Smooth muscle cell (in vitro differentiated cells): ENCODE data around the gene MELK. TPM values are rescaled to one million over a fixed set of nuclear protein-coding genes. Genes with fewer than 3 reads are reported as not detected.

ENCODE experiments used
- DNase-seq: peaks from one replicate; lab custom pipeline; 2025; ENCODE audit not compliant: unreplicated experiment; lab: John Stamatoyannopoulos, UW
- H2AFZ ChIP-seq: fragments of 200-600 bp; sonication (generic); 2 replicates; pipeline ENCODE4 v1.6.0; 2016; ENCODE audit warnings: antibody characterized with exemption, low read depth, mild to moderate bottlenecking
- H3F3A ChIP-seq: fragments of 200-600 bp; sonication (generic); 2 replicates; pipeline ENCODE4 v1.6.0; 2017; ENCODE audit warnings: antibody characterized with exemption, low read depth
- H3K27ac ChIP-seq: fragments of 200-600 bp; sonication (generic); 2 replicates; pipeline ENCODE4 v1.5.1; 2016; ENCODE audit warnings: low read depth, mild to moderate bottlenecking
- H3K27me3 ChIP-seq: fragments of 200-600 bp; sonication (generic); 2 replicates; pipeline ENCODE4 v1.6.1; 2016; ENCODE audit warnings: low read depth, mild to moderate bottlenecking
- H3K36me3 ChIP-seq: fragments of 200-600 bp; sonication (generic); 2 replicates; pipeline ENCODE4 v1.5.1; 2016; ENCODE audit warnings: low read depth
- H3K4me1 ChIP-seq: fragments of 200-600 bp; sonication (generic); 2 replicates; pipeline ENCODE4 v1.5.1; 2016; ENCODE audit warnings: low read depth
- H3K4me2 ChIP-seq: fragments of 200-600 bp; sonication (generic); 2 replicates; pipeline ENCODE4 v1.6.0; 2016; ENCODE audit warnings: mild to moderate bottlenecking
- H3K4me3 ChIP-seq: fragments of 200-600 bp; sonication (generic); 2 replicates; pipeline ENCODE4 v1.5.1; 2016; ENCODE audit warnings: mild to moderate bottlenecking
- H3K79me2 ChIP-seq: fragments of 200-600 bp; sonication (generic); 2 replicates; pipeline ENCODE4 v1.6.0; 2016; ENCODE audit warnings: low read depth, mild to moderate bottlenecking
- H3K9ac ChIP-seq: fragments of 200-600 bp; sonication (generic); 2 replicates; pipeline ENCODE4 v1.6.0; 2016; ENCODE audit warnings: low read depth
- H3K9me3 ChIP-seq: fragments of 200-600 bp; sonication (generic); replicated peaks from 2 replicates; pipeline ENCODE4 v1.5.1; 2016; ENCODE audit warnings: low read depth
- H4K20me1 ChIP-seq: fragments of 200-600 bp; sonication (generic); 2 replicates; pipeline ENCODE4 v1.6.0; 2016; ENCODE audit warnings: low read depth
- CTCF ChIP-seq: fragments of 200-600 bp; sonication (generic); IDR thresholded peaks from 2 replicates; pipeline ENCODE4 v1.5.1; 2017; ENCODE audit warnings: borderline replicate concordance, mild to moderate bottlenecking, antibody characterized with exemption; ENCODE audit not compliant: insufficient read depth, poor library complexity, severe bottlenecking
- WGBS: methylation state at CpG from one replicate; pipeline ENCODE4 v1.1.7; 2016; ENCODE audit warnings: low lambda C conversion rate; 5-methylcytosine and 5-hydroxymethylcytosine counted together
- polyA plus RNA-seq: library from polyadenylated mRNA; unstranded; fragments of >200 nt; fragmentation: Nextera tagmentation; extraction: Ambion mirVana; gene quantifications from 2 replicates; pipeline ENCODE4 v1.2.1, GENCODE V29; 2016
- total RNA-seq: library from RNA; depleted of rRNA; stranded (reverse); fragments of >200 nt; gene quantifications from 2 replicates; pipeline ENCODE4 v1.2.3, GENCODE V29; 2014

MELK gene
- total and polyA plus RNA-seq, 2 experiments from 2014 or later = 20.1 to 25.3 TPM

- no peaks in the 10 kb centered on the region for H3K27me3 ChIP-seq
- no peak overlapping the region for H3K4me2 ChIP-seq
- H4K20me1 ChIP-seq = no peaks in the 10 kb centered on the region
- H3K9ac ChIP-seq = no peak overlapping the region
- no peaks in the 10 kb centered on the region for H3K79me2 ChIP-seq
- no peak for DNase-seq
- no peaks in the 10 kb centered on the region for H3K36me3 ChIP-seq
- no peaks in the 10 kb centered on the region for H3K9me3 ChIP-seq
- H3F3A ChIP-seq = no peaks in the 10 kb centered on the region
- no peak for TF ChIP-seq CTCF
- 96% methylated on average over 2 of the region's 2 CpGs for WGBS
- no peak overlapping the region for H2AFZ ChIP-seq
- H3K27ac ChIP-seq = no peak overlapping the region
- H3K4me1 ChIP-seq = no peaks in the 10 kb centered on the region
- no peak overlapping the region for H3K4me3 ChIP-seq
Measured at GRCh38 chr9:36677611-36678010, 104.9 kb downstream of the MELK start.

- Histone ChIP-seq H2AFZ (no peak overlapping the region), H3K36me3 (no peaks in the 10 kb centered on the region), H3K9ac (no peak overlapping the region), H3K9me3 (no peaks in the 10 kb centered on the region), H3K4me2 (no peak overlapping the region), H3K27ac (no peak overlapping the region), H4K20me1 (no peaks in the 10 kb centered on the region), H3K4me1 (no peaks in the 10 kb centered on the region), H3K4me3 (no peak overlapping the region), H3K79me2 (no peaks in the 10 kb centered on the region), H3F3A (no peaks in the 10 kb centered on the region), H3K27me3 (no peaks in the 10 kb centered on the region)
- WGBS = 81% methylated on average over 2 of the region's 2 CpGs
- no peak for DNase-seq
- TF ChIP-seq CTCF = no peak
Measured at GRCh38 chr9:36679710-36680109, 107.0 kb downstream of the MELK start.

- no peak overlapping the region for H3K27ac ChIP-seq
- no peak overlapping the region for H3K4me3 ChIP-seq
- H3F3A ChIP-seq = no peaks in the 10 kb centered on the region
- H3K9me3 ChIP-seq = no peaks in the 10 kb centered on the region
- TF ChIP-seq CTCF = no peak
- no peaks in the 10 kb centered on the region for H3K4me1 ChIP-seq
- WGBS = 83% methylated on average over 3 of the region's 3 CpGs
- H3K4me2 ChIP-seq = no peak overlapping the region
- no peak overlapping the region for H2AFZ ChIP-seq
- H3K9ac ChIP-seq = no peak overlapping the region
- no peaks in the 10 kb centered on the region for H3K36me3 ChIP-seq
- no peaks in the 10 kb centered on the region for H4K20me1 ChIP-seq
- H3K27me3 ChIP-seq = no peaks in the 10 kb centered on the region
- DNase-seq = no peak
- H3K79me2 ChIP-seq = no peaks in the 10 kb centered on the region
Measured at GRCh38 chr9:36686471-36686870, 113.8 kb downstream of the MELK start.

- H3K27ac ChIP-seq = no peak overlapping the region
- TF ChIP-seq CTCF = no peak
- H3K36me3 ChIP-seq = no peaks in the 10 kb centered on the region
- no peak overlapping the region for H3K4me2 ChIP-seq
- H3K9me3 ChIP-seq = no peaks in the 10 kb centered on the region
- H3K79me2 ChIP-seq = no peaks in the 10 kb centered on the region
- 97% methylated on average over 1 of the region's 1 CpG for WGBS
- no peaks in the 10 kb centered on the region for H3F3A ChIP-seq
- no peak overlapping the region for H2AFZ ChIP-seq
- no peak for DNase-seq
- no peak overlapping the region for H3K4me3 ChIP-seq
- no peaks in the 10 kb centered on the region for H3K27me3 ChIP-seq
- H4K20me1 ChIP-seq = no peaks in the 10 kb centered on the region
- no peak overlapping the region for H3K9ac ChIP-seq
- no peaks in the 10 kb centered on the region for H3K4me1 ChIP-seq
Measured at GRCh38 chr9:36690412-36691168, 117.9 kb downstream of the MELK start.
